Upper lobe of left lung (tissue), 4 donors: ENCODE results near the gene MFSD12.

Experiments
- EP300 ChIP-seq, 4 donors: sonication (generic); formaldehyde crosslinking; IDR thresholded peaks; one replicate each; pipeline ENCODE4 v1.5.1; 2017; ENCODE audit warnings: antibody characterized with exemption in 4 of 4, control low read depth in 2 of 4
- POLR2A ChIP-seq, 4 donors: fragments of 450-650 bp; IDR thresholded peaks; one replicate each; pipeline ENCODE4 v1.5.1; 2016 to 2017; ENCODE audit warnings: antibody characterized with exemption in 4 of 4, mild to moderate bottlenecking in 2 of 4
- POLR2AphosphoS5 ChIP-seq, 2 donors: sonication (generic); formaldehyde crosslinking; IDR thresholded peaks; one replicate each; pipeline ENCODE4 v1.5.1; 2017; ENCODE audit warnings: antibody characterized with exemption in 2 of 2
- TF ChIP-seq, protein P1 (sequence below), 6 experiments: fragments of 450-650 bp in 4 of 6; fragments of 200-600 bp in 2 of 6; sonication (generic) in 2 of 6; IDR thresholded peaks; one replicate each; pipeline ENCODE4 v1.5.1; 2016 to 2019; ENCODE audit warnings: antibody characterized with exemption in 6 of 6

GRCh38 chr19:3544058-3544376 is 13.4 kb downstream of the MFSD12 start:
- TF ChIP-seq, protein P1, sequence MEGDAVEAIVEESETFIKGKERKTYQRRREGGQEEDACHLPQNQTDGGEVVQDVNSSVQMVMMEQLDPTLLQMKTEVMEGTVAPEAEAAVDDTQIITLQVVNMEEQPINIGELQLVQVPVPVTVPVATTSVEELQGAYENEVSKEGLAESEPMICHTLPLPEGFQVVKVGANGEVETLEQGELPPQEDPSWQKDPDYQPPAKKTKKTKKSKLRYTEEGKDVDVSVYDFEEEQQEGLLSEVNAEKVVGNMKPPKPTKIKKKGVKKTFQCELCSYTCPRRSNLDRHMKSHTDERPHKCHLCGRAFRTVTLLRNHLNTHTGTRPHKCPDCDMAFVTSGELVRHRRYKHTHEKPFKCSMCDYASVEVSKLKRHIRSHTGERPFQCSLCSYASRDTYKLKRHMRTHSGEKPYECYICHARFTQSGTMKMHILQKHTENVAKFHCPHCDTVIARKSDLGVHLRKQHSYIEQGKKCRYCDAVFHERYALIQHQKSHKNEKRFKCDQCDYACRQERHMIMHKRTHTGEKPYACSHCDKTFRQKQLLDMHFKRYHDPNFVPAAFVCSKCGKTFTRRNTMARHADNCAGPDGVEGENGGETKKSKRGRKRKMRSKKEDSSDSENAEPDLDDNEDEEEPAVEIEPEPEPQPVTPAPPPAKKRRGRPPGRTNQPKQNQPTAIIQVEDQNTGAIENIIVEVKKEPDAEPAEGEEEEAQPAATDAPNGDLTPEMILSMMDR (IDR thresholded peaks at IDR 0.05): no peak
- TF ChIP-seq POLR2A (IDR thresholded peaks at IDR 0.05) (no peak), EP300 (IDR thresholded peaks at IDR 0.05) (no peak), POLR2AphosphoS5 (IDR thresholded peaks at IDR 0.05) (no peak)
